Neural progenitor cell (in vitro differentiated cells): ENCODE data around the gene ARRDC3.

Experiments used
- EZH2 ChIP-seq: fragments of 200-600 bp; sonication (generic); IDR thresholded peaks from 2 replicates; pipeline ENCODE4 v1.6.1; 2017; ENCODE audit warnings: antibody characterized with exemption, mild to moderate bottlenecking, moderate library complexity
- EZH2phosphoT487 ChIP-seq: fragments of 200-600 bp; sonication (generic); IDR thresholded peaks from 2 replicates; pipeline ENCODE4 v1.6.1; 2017; ENCODE audit warnings: antibody characterized with exemption
- TF ChIP-seq, protein P1 (sequence below): fragments of 200-600 bp; sonication (generic); IDR thresholded peaks from 2 replicates; pipeline ENCODE4 v1.5.1; 2017; ENCODE audit warnings: antibody characterized with exemption, mild to moderate bottlenecking

DNA sequence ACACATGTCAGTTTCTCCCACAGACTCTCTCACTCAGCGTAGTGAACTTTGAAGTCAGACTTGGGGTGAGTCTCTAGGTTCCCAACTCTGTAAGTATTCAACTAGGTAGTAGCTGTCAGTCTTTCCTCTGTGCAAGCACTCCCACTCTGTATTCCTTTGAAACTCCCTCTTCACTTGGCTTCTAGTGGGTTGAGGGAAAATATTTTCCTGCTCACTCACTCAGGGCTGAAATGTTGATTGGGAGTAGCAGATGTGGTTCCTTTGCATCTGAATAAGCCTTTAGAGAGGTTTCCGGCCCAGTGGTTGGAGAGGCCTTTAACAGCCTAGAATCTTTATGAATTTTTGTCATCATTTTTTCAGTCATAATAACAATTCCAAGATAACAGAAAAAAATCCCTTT, 18.1 kb upstream of the ARRDC3 start:
- TF ChIP-seq, protein P1, sequence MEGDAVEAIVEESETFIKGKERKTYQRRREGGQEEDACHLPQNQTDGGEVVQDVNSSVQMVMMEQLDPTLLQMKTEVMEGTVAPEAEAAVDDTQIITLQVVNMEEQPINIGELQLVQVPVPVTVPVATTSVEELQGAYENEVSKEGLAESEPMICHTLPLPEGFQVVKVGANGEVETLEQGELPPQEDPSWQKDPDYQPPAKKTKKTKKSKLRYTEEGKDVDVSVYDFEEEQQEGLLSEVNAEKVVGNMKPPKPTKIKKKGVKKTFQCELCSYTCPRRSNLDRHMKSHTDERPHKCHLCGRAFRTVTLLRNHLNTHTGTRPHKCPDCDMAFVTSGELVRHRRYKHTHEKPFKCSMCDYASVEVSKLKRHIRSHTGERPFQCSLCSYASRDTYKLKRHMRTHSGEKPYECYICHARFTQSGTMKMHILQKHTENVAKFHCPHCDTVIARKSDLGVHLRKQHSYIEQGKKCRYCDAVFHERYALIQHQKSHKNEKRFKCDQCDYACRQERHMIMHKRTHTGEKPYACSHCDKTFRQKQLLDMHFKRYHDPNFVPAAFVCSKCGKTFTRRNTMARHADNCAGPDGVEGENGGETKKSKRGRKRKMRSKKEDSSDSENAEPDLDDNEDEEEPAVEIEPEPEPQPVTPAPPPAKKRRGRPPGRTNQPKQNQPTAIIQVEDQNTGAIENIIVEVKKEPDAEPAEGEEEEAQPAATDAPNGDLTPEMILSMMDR, result no peak
- no peak for TF ChIP-seq EZH2
- no peak for TF ChIP-seq EZH2phosphoT487
